GM19043 (cell line): Measurements from ENCODE around the gene SKIC3.

Source experiments
- ATAC-seq: cut with Tn5 transposase; IDR thresholded peaks from one replicate; pipeline ENCODE4 v1.9.1; 2021; ENCODE audit warnings: low read depth; ENCODE audit not compliant: unreplicated experiment

The SKIC3 gene

GRCh38 chr5:95532415-95532814, 22.4 kb downstream of the SKIC3 start:
- ATAC-seq = no peak

GRCh38 chr5:95531491-95531890, 23.3 kb downstream of the SKIC3 start:
- ATAC-seq = peak; percentile 55

GRCh38 chr5:95530416-95530815, 24.4 kb downstream of the SKIC3 start:
- no peak for ATAC-seq

GRCh38 chr5:95528565-95528964, 26.2 kb downstream of the SKIC3 start:
- no peak for ATAC-seq

- ATAC-seq = no peak
Measured at GRCh38 chr5:95526871-95527270, 27.9 kb downstream of the SKIC3 start.

- ATAC-seq = no peak
Measured at GRCh38 chr5:95524423-95524822, 30.4 kb downstream of the SKIC3 start.

GRCh38 chr5:95520206-95520605, 34.6 kb downstream of the SKIC3 start:
- no peak for ATAC-seq

GRCh38 chr5:95519681-95520080, 35.1 kb downstream of the SKIC3 start:
- ATAC-seq = no peak

GRCh38 chr5:95519151-95519550, 35.6 kb downstream of the SKIC3 start:
- ATAC-seq = no peak

- no peak for ATAC-seq
Measured at GRCh38 chr5:95518417-95518816, 36.4 kb downstream of the SKIC3 start.

GRCh38 chr5:95511606-95512005, 43.2 kb downstream of the SKIC3 start:
- no peak for ATAC-seq

GRCh38 chr5:95508550-95508949, 46.2 kb downstream of the SKIC3 start:
- ATAC-seq = no peak
